ENCODE results near the gene METTL4.

Gene METTL4

GRCh38 chr18:2511451-2511850 is 59.9 kb downstream of the METTL4 start:
- ATAC-seq, result no peak
- no peak for TF ChIP-seq OSR1 (CRISPR knock-in tag; IDR thresholded peaks at IDR 0.05)

- TF ChIP-seq OSR1 (CRISPR knock-in tag; IDR thresholded peaks at IDR 0.05), result no peak
- TF ChIP-seq ISL1 (CRISPR knock-in tag; IDR thresholded peaks at IDR 0.05), result no peak
- TF ChIP-seq CREB5 (CRISPR knock-in tag; IDR thresholded peaks at IDR 0.05; ENCODE audit: low read depth), result no peak
- TF ChIP-seq PATZ1 (CRISPR knock-in tag; IDR thresholded peaks at IDR 0.05; ENCODE audit: borderline replicate concordance), result no peak
- TF ChIP-seq ARNTL (CRISPR knock-in tag; IDR thresholded peaks at IDR 0.05; ENCODE audit: borderline replicate concordance, low read depth), result no peak
- no peak for TF ChIP-seq CSDC2 (CRISPR knock-in tag; IDR thresholded peaks at IDR 0.05)
- TF ChIP-seq TSHZ2 (CRISPR knock-in tag; IDR thresholded peaks at IDR 0.05), result no peak
- TF ChIP-seq ZNF8 (CRISPR knock-in tag; IDR thresholded peaks at IDR 0.05), result no peak
- no peak for TF ChIP-seq ZNF70 (CRISPR knock-in tag; IDR thresholded peaks at IDR 0.05)
- no peak for TF ChIP-seq CSRNP3 (CRISPR knock-in tag; IDR thresholded peaks at IDR 0.05)
- TF ChIP-seq SNAI2 (CRISPR knock-in tag; IDR thresholded peaks at IDR 0.05), result no peak
- TF ChIP-seq ZC3H10 (CRISPR knock-in tag; IDR thresholded peaks at IDR 0.05), result no peak
- no peak for TF ChIP-seq ZFP3 (CRISPR knock-in tag; IDR thresholded peaks at IDR 0.05)
- no peak for TF ChIP-seq POU6F1 (CRISPR knock-in tag; IDR thresholded peaks at IDR 0.05; ENCODE audit: borderline replicate concordance, low read depth)
- no peak for TF ChIP-seq ESRRG (CRISPR knock-in tag; IDR thresholded peaks at IDR 0.05)
- no peak for TF ChIP-seq BACH2 (CRISPR knock-in tag; IDR thresholded peaks at IDR 0.05; ENCODE audit: borderline replicate concordance)
- TF ChIP-seq ZFP30 (CRISPR knock-in tag; IDR thresholded peaks at IDR 0.05), result no peak
- no peak for TF ChIP-seq GLIS3 (CRISPR knock-in tag; IDR thresholded peaks at IDR 0.05)
- TF ChIP-seq PPARA (CRISPR knock-in tag; IDR thresholded peaks at IDR 0.05; ENCODE audit: borderline replicate concordance), result no peak
- ATAC-seq, result no peak
Observed at GRCh38 chr18:2510416-2510815, 60.9 kb downstream of the METTL4 start.

GRCh38 chr18:2508678-2509077 is 62.6 kb downstream of the METTL4 start:
- ATAC-seq, result no peak
- TF ChIP-seq OSR1 (CRISPR knock-in tag; IDR thresholded peaks at IDR 0.05) (no peak), ZNF565 (CRISPR knock-in tag; conservative IDR thresholded peaks at IDR 0.05; ENCODE audit: low read depth) (no peak), TSHZ2 (CRISPR knock-in tag; IDR thresholded peaks at IDR 0.05) (no peak), TCF4 (CRISPR knock-in tag; IDR thresholded peaks at IDR 0.05; ENCODE audit: borderline replicate concordance) (no peak), ARNTL (CRISPR knock-in tag; IDR thresholded peaks at IDR 0.05; ENCODE audit: borderline replicate concordance, low read depth) (no peak), PPARA (CRISPR knock-in tag; IDR thresholded peaks at IDR 0.05; ENCODE audit: borderline replicate concordance) (no peak), SNAI2 (CRISPR knock-in tag; IDR thresholded peaks at IDR 0.05) (no peak), ZC3H10 (CRISPR knock-in tag; IDR thresholded peaks at IDR 0.05) (no peak), ISL1 (CRISPR knock-in tag; IDR thresholded peaks at IDR 0.05) (no peak), RARB (CRISPR knock-in tag; IDR thresholded peaks at IDR 0.05) (no peak), CSRNP3 (CRISPR knock-in tag; IDR thresholded peaks at IDR 0.05) (no peak), CREB5 (CRISPR knock-in tag; IDR thresholded peaks at IDR 0.05; ENCODE audit: low read depth) (no peak), ZNF70 (CRISPR knock-in tag; IDR thresholded peaks at IDR 0.05) (no peak)
